Central memory CD8-positive, alpha-beta T cell (primary cell): Measurements from ENCODE around the gene FBXW10.
"Not testable (repeated sequence)": the region's sequence is repeated elsewhere in the genome, so short reads cannot be mapped to it uniquely, and the experiment has no call there.

Source experiments
- ATAC-seq: fragments of 150-1000 bp; cut with Tn5 transposase; replicated peaks from 2 replicates; pipeline ENCODE4 v1.10.0; 2022; ENCODE audit warnings: mild to moderate bottlenecking, moderate FRiP score, moderate number of reproducible peaks; ENCODE audit not compliant: poor library complexity, severe bottlenecking; ENCODE audit errors: extremely low read depth
- DNase-seq, 2 donors: peaks; one replicate each; pipeline ENCODE4 v3.0.0; 2021; ENCODE audit warnings: low spot score in 2 of 2
- H3K27ac Mint-ChIP-seq: one replicate; pipeline ENCODE4 v1.8.0; 2022; ENCODE audit warnings: low read depth, mild to moderate bottlenecking, moderate library complexity, mixed read lengths
- H3K27me3 Mint-ChIP-seq: one replicate; pipeline ENCODE4 v1.8.0; 2022; ENCODE audit warnings: mixed read lengths
- H3K36me3 Mint-ChIP-seq: one replicate; pipeline ENCODE4 v1.8.0; 2022; ENCODE audit warnings: mild to moderate bottlenecking, moderate library complexity, mixed read lengths; ENCODE audit not compliant: insufficient read depth
- H3K4me1 Mint-ChIP-seq: one replicate; pipeline ENCODE4 v1.8.0; 2022; ENCODE audit warnings: mixed read lengths
- H3K4me3 Mint-ChIP-seq: one replicate; pipeline ENCODE4 v1.8.0; 2022; ENCODE audit warnings: mild to moderate bottlenecking, moderate library complexity, mixed read lengths
- H3K9me3 Mint-ChIP-seq: one replicate; pipeline ENCODE4 v1.8.0; 2022; ENCODE audit warnings: mixed read lengths

FBXW10 gene, protein sequence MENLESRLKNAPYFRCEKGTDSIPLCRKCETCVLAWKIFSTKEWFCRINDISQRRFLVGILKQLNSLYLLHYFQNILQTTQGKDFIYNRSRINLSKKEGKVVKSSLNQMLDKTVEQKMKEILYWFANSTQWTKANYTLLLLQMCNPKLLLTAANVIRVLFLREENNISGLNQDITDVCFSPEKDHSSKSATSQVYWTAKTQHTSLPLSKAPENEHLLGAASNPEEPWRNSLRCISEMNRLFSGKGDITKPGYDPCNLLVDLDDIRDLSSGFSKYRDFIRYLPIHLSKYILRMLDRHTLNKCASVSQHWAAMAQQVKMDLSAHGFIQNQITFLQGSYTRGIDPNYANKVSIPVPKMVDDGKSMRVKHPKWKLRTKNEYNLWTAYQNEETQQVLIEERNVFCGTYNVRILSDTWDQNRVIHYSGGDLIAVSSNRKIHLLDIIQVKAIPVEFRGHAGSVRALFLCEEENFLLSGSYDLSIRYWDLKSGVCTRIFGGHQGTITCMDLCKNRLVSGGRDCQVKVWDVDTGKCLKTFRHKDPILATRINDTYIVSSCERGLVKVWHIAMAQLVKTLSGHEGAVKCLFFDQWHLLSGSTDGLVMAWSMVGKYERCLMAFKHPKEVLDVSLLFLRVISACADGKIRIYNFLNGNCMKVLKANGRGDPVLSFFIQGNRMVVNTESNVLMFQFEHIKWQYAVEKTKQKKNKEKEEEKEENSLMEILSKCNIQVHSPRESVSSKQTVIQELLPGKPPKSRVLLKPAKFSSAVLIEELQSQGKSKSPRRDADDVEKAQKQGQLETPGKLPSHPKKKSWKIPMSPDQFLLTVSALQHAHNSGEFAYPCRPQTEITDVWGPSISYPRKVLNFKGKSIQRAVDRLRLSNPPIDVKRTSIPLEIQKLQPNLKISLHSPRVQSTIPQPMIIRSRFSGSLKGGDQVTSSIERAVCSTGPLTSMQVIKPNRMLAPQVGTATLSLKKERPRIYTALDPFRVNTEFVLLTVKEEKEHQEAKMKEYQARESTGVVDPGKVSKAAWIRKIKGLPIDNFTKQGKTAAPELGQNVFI

DNA sequence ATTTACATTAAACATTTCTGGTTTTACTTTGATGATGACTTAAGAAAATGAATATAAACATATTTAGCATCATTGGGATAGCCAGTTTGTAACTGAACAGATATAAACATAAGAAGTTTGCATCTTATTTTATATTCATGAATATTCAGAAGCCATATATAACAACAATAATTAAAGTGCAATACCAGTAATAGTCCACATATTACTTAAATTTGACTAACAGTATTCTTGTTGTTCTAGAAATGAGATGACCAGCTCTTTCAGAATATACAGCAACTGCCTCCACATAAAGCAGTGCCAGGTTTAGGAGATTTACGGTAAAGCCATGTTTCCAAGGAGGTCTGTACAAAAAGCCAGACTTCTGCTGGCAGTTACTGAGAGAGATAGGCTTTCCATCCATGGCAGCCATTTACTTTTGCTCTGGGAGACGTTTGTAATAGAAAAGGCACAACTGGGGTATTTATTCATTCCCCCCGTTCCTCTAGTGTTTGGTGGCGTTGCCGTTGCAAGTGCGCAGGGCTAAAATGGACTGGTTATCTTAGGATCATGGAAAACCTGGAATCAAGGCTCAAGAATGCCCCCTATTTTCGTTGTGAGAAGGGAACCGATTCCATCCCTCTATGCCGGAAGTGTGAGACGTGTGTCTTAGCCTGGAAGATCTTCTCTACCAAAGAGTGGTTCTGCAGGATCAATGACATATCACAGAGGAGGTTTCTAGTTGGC, at the start of gene FBXW10:
FBXW10 (plus strand) TSS at position 356 of the 723 bp plus-strand sequence; CDS start at position 547, 191 bp downstream.
- H3K36me3 Mint-ChIP-seq, DNase-seq, H3K27me3 Mint-ChIP-seq, H3K4me1 Mint-ChIP-seq, H3K9me3 Mint-ChIP-seq, ATAC-seq, H3K4me3 Mint-ChIP-seq, H3K27ac Mint-ChIP-seq: not testable (repeated sequence)

DNA sequence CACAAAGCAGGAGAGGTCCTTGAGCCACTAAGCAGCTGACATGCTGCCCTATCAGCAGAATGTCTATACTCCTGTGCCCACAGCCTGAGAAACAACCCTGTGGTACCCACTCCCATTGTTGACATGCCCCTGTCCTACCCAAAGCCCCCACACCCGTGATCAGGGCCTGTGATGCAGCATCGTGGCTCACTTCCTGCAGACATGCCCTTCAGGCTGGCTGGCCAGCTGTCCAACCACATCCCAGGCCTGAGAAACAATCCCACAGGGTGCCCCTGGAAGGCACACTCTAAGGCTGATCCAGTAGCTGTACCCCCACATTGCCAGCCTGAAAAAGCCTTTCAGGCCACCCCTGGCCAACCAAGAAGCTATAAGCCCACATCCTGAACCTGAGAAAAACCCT, 48.7 kb upstream of the FBXW10 start:
- not testable (repeated sequence) for DNase-seq, H3K27me3 Mint-ChIP-seq, H3K9me3 Mint-ChIP-seq, H3K27ac Mint-ChIP-seq, H3K4me3 Mint-ChIP-seq, ATAC-seq, H3K36me3 Mint-ChIP-seq
- H3K4me1 Mint-ChIP-seq: peaks cover 11% of the 10 kb centered on the region

DNA sequence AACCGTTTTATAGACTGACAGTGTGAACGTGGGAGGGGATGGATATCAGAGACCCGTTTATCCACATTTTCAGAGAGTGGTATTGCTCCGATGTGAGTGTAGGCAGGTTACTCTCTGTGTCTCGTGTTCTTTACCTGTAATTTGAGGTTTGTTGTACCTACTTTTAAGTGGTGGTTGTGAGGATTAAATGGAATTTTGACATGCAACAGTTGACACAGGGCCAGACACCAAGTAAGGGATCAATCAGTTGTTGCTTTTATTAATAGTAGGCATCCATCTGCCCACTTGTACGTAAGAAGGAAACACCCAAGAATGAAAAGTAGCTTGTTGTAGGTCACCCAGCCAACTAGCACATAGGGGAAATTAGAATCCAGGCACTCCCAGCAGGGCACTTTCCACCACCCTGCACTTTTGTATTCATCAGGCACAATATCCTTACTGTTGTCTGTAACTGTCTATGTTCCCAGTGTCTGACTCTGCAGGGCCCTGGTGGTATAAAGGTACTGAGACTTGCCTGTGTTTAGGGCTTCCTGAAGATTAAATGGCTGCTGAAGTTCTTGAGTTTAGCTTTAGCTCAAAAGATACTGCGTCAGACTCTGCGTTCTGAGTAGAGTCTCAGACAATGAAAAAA, 45.3 kb upstream of the FBXW10 start:
- Mint-ChIP-seq H3K4me3 (peak overlapping the region; percentile 89), H3K4me1 (peaks cover 11% of the 10 kb centered on the region)
- H3K27ac Mint-ChIP-seq, ATAC-seq, DNase-seq, H3K27me3 Mint-ChIP-seq, H3K36me3 Mint-ChIP-seq, H3K9me3 Mint-ChIP-seq: not testable (repeated sequence)

DNA sequence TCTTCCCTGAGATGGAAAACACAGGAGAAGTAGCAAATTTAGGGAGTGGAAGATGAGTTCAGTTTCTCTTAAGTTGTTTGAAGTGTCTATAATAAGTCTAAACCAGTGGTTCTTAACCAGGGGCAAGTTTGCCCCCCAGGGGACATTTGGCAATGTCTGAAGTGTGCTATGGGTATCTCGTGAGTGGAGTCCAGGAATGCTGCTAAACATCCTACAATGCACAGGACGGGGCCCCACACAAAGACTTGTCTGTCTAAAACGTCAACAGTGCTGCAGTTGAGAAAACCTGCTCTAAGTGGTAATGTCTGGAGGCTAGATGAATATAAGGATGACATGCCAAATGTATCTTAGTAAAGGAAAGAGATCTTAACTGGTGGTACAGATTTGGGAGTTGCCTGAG, 37.9 kb upstream of the FBXW10 start:
- not testable (repeated sequence) for ATAC-seq, H3K4me1 Mint-ChIP-seq, H3K27ac Mint-ChIP-seq, H3K4me3 Mint-ChIP-seq, H3K36me3 Mint-ChIP-seq, DNase-seq, H3K9me3 Mint-ChIP-seq, H3K27me3 Mint-ChIP-seq

DNA sequence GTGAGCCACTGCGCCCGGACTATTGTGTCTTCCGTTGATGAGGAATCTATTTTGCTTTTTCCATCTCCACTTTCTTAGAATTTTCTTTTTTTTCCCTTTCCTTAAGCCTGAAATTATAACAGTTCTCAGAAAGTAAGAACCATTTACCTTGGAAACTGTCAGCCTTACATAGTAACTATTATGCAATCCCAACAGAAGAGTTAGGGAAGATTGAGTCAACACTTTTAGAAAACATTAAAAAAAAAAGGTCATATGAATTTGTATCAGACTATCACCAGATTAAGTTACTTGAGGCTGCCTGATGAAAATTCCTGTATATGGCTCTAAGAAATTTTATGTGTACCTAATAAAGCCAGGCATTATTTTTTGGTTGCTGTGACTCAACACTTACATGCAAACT, 35.6 kb upstream of the FBXW10 start:
- not testable (repeated sequence) for ATAC-seq, H3K9me3 Mint-ChIP-seq, H3K27me3 Mint-ChIP-seq, H3K4me1 Mint-ChIP-seq, H3K27ac Mint-ChIP-seq, H3K36me3 Mint-ChIP-seq, DNase-seq, H3K4me3 Mint-ChIP-seq

DNA sequence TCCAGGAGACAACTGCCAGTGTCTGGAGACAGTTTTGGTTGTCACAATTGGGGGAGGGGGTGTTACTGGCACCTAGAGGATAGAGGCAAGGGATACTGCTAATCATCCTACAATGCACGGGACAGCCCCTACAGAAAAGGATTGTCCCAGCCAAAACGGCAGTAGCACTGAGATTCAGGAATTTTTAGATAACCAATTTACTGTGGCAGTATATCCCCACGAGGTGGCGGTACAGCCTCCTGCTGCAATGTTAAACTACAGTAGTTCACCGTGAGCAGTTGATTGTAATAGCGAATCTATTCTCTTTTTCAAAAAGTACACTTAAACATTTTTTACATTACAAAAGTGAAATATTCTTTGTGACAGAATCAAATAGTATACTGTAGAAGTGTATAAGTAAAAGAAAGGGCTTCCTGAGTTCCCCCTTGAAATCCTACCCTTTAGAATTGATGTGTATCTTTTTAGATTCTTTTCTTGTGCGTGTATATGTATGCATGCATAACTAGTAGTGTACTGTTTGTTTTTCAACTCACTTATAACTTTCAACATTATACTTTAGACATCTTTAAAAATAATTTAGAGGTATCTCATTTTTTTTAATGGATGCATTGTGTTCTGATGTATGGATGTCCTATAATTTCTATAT, 31.4 kb upstream of the FBXW10 start:
- H3K27me3 Mint-ChIP-seq, ATAC-seq, H3K36me3 Mint-ChIP-seq, H3K27ac Mint-ChIP-seq, H3K9me3 Mint-ChIP-seq, H3K4me3 Mint-ChIP-seq, H3K4me1 Mint-ChIP-seq: not testable (repeated sequence)
- DNase-seq: peak; percentile 30 to 38

DNA sequence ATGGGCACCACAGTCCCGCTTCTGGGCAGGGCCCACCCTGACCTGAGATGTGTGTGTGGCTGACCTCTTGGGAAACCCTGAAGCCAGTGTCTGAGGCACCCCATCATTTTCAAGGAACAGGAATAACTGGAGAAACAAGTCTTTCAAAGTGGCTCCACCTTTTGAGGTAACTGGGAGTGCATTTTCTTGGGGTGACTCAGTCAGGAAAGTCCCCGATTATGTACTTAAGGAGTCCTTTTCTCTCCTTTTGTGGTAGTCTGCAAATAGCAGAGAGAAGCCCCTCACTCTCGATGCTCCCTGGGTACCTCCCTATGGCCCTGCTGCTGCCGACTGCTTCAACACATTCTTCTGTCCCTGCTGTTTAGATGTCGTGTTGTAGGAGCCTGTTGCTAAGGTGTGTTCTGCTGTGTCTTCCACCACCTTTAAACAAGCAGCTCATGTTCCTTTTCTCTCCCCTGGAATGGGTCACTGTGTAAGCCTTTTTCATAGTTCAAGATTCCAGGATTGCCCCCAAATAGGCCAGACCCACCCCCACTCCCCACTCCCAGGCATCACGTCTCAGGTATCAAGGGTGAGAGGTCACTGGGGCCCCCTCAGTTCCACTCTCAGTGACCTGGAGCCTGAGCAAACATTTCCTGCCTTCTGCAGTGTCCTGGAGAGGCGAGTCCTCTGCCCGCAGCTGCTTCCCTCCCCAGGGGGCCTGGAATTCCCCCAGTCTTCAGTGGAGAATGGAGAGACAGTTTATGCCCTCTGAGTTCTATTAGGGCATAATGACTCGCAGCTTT, 25.0 kb upstream of the FBXW10 start:
- H3K9me3 Mint-ChIP-seq, H3K4me1 Mint-ChIP-seq, DNase-seq, H3K36me3 Mint-ChIP-seq, ATAC-seq, H3K27ac Mint-ChIP-seq, H3K27me3 Mint-ChIP-seq, H3K4me3 Mint-ChIP-seq: not testable (repeated sequence)

DNA sequence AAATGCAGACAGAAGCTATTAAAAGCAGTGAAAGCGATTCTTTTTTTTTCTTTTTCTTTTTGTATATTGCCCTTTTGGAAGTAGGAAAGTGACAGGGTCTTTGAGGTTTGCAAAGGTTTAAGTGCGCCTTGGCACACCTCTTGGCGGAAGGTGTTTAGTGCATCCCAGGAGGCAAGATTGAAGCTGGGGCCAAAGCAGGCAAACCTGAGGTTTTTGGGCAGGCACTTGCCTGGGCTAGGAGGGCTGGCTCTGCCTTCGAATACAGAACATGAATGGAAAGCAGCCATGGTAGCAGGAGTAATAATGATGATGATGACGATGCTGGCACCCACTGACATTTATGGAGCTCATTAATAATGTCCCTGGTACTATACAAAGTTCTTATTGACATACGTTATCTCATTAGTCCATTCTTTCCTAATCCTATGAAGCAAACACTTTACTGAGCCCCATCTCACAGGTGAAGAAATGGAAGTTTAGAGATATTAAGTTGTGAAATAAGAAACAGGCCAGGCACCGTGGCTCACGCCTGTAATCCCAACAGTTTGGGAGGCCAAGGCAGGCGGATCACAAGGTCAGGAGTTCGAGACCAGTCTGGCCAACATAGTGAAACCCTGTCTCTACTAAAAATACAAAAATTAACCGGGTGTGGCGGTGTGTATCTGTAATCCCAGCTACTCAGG, 24.3 kb upstream of the FBXW10 start:
- not testable (repeated sequence) for H3K36me3 Mint-ChIP-seq, H3K4me1 Mint-ChIP-seq, H3K9me3 Mint-ChIP-seq, H3K4me3 Mint-ChIP-seq, ATAC-seq, H3K27me3 Mint-ChIP-seq, DNase-seq, H3K27ac Mint-ChIP-seq

DNA sequence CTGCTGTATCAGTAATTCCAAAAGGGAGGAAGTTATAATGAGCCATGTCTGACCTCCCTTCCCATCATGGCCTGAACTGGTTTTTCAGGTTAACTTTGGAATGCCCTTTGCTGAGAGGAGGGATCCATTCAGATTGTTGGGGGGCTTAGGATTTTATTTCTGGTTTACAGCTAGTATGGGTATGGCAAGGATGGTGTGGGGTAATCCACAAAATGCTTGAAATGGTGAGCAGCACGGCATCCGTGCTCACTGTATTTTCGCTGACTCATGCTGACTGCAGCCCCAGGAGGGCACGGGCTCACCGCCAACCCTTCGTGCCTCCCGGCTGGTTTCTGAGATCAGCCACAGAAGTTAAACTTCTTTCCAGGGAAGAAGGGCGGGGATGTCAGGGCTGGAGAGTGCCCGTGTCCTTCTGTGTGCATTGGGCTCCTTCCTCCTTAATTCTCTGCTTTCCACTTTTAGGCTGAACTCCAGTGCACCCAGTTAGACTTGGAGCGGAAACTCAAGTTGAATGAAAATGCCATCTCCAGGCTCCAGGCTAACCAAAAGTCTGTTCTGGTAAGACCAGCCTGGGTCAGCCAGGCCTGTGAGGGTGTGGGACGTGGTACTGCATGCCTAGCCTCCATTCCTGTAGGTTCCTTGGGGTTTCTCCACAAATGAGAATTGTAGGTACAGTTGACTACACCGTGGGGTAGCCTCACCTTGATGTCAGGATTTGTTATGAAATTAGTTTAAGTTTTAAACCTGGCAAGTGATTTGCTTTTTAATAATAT, 21.9 kb upstream of the FBXW10 start:
- not testable (repeated sequence) for H3K4me1 Mint-ChIP-seq

DNA sequence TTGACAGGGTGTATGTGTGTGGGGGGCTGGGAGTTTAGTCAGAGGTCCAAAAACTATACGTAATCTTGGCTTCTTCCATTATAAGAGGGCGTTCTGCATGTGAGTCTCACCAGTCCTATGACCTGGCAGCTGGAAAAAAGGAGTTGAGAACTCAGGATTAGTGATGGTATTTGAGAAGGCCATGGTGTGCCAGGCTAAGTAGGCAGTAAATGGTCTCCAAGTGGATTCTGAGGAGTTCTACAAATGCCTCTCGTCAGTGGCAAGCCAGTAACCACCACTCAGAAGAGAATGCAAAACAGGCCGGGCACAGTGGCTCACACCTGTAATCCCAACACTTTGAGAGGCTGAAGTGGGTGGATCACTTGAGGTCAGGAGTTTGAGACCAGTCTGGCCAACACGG, 21.2 kb upstream of the FBXW10 start:
- ATAC-seq, H3K36me3 Mint-ChIP-seq, H3K27me3 Mint-ChIP-seq, DNase-seq, H3K9me3 Mint-ChIP-seq, H3K4me3 Mint-ChIP-seq, H3K27ac Mint-ChIP-seq, H3K4me1 Mint-ChIP-seq: not testable (repeated sequence)

More for the DNA sequence above, 21.9 kb upstream of the FBXW10 start:
- H3K27me3 Mint-ChIP-seq, H3K27ac Mint-ChIP-seq, H3K36me3 Mint-ChIP-seq, H3K9me3 Mint-ChIP-seq, DNase-seq, ATAC-seq, H3K4me3 Mint-ChIP-seq: not testable (repeated sequence)
